Caco-2 (cell line): Measurements from ENCODE around the gene CENPF. TPM values are rescaled to one million over a fixed set of nuclear protein-coding genes. Genes with fewer than 3 reads are reported as not detected.
"Not testable (repeated sequence)": the region's sequence is repeated elsewhere in the genome, so short reads cannot be mapped to it uniquely, and the experiment has no call there.

ENCODE experiments used
- BruUV-seq: library from RNA; stranded (reverse); fragments of 400-500 nt; replicated peaks from 2 replicates; lab custom pipeline; 2021; lab: Mats Ljungman, UMichigan
- CTCF ChIA-PET: fragments of 300-600 bp; sonication (Branson Sonifier 250); formaldehyde crosslinking; loops from one replicate; lab custom pipeline; 2022; ENCODE audit warnings: antibody characterized with exemption; lab: Charles Lee
- POLR2A ChIA-PET: fragments of 300-600 bp; sonication (Branson Sonifier 250); formaldehyde crosslinking; loops from one replicate; lab custom pipeline; 2022; ENCODE audit warnings: antibody characterized with exemption; lab: Charles Lee
- DNase-seq, 2 experiments: peaks; one replicate each; pipeline versions ENCODE4 v3.0.0 to v3.0.0-alpha.2; 2020 to 2022
- H3K27me3 ChIP-seq: replicated peaks from 2 replicates; pipeline ENCODE4 v1.6.0; 2011; ENCODE audit warnings: low read length; ENCODE audit not compliant: control insufficient read depth, insufficient read depth
- H3K36me3 ChIP-seq: 2 replicates; pipeline ENCODE4 v1.5.1; 2011; ENCODE audit warnings: low read length; ENCODE audit not compliant: control insufficient read depth, insufficient read depth
- H3K4me1 ChIP-seq: fragments of 250-450 bp; sonication (Bioruptor Pico); 2 replicates; pipeline ENCODE4 v1.5.1; 2020; ENCODE audit warnings: mild to moderate bottlenecking
- H3K4me3 ChIP-seq: 2 replicates; pipeline ENCODE4 v1.5.1; 2011; ENCODE audit warnings: low read depth, mild to moderate bottlenecking, control low read depth, low read length
- H3K9me3 ChIP-seq: fragments of 250-450 bp; sonication (Bioruptor Pico); 2 replicates; pipeline ENCODE4 v1.5.1; 2020; ENCODE audit warnings: mild to moderate bottlenecking, moderate library complexity
- H3K27ac Mint-ChIP-seq: one replicate; pipeline ENCODE4 v1.8.0; 2022; ENCODE audit warnings: mixed read lengths; ENCODE audit not compliant: unreplicated experiment
- H3K27me3 Mint-ChIP-seq: one replicate; pipeline ENCODE4 v1.8.0; 2022; ENCODE audit warnings: mixed read lengths; ENCODE audit not compliant: insufficient read depth, unreplicated experiment
- H3K36me3 Mint-ChIP-seq: one replicate; pipeline ENCODE4 v1.8.0; 2022; ENCODE audit warnings: mild to moderate bottlenecking, mixed read lengths; ENCODE audit not compliant: insufficient read depth, unreplicated experiment
- H3K4me1 Mint-ChIP-seq: one replicate; pipeline ENCODE4 v1.8.0; 2022; ENCODE audit warnings: low read depth, mixed read lengths; ENCODE audit not compliant: unreplicated experiment
- H3K4me3 Mint-ChIP-seq: one replicate; pipeline ENCODE4 v1.8.0; 2022; ENCODE audit warnings: mild to moderate bottlenecking, moderate library complexity, mixed read lengths; ENCODE audit not compliant: unreplicated experiment
- H3K9me3 Mint-ChIP-seq: one replicate; pipeline ENCODE4 v1.8.0; 2022; ENCODE audit warnings: mixed read lengths; ENCODE audit not compliant: unreplicated experiment
- intact Hi-C: fragments of 100-400 bp; cut with micrococcal nuclease; formaldehyde crosslinking; loops from one replicate; pipeline ENCODE4 v1.10.0; 2022; ENCODE audit not compliant: unreplicated experiment
- total RNA-seq: library from RNA; stranded (reverse); gene quantifications from 2 replicates; pipeline ENCODE4 v1.2.3, GENCODE V29; 2022
- TF ChIP-seq, protein P1 (sequence below), 2 experiments: fragments of 200-600 bp in 1 of 2; IDR thresholded peaks; 1 replicate in 1 of 2; 2 replicates in 1 of 2; pipeline versions ENCODE4 v1.5.1 to v1.8.0; 2011 to 2022; ENCODE audit warnings: antibody characterized with exemption in 1 of 2, control low read depth in 1 of 2, inconsistent platforms in 1 of 2, low read depth in 1 of 2, low read length in 1 of 2, mild to moderate bottlenecking in 1 of 2, moderate library complexity in 1 of 2; ENCODE audit not compliant: insufficient read depth in 1 of 2, severe bottlenecking in 1 of 2, unreplicated experiment in 1 of 2

CENPF gene
- total RNA-seq, 1 experiment from 2014 or later: 145 TPM

GRCh38 chr1:214574598-214575411, 28.2 kb upstream of the CENPF start:
- no TSS peak for BruUV-seq
- H3K9me3 Mint-ChIP-seq: peaks cover 13% of the 10 kb centered on the region
- no peaks in the 10 kb centered on the region for H3K4me1 ChIP-seq
- no peak overlapping the region for H3K4me3 ChIP-seq
- TF ChIP-seq, protein P1, sequence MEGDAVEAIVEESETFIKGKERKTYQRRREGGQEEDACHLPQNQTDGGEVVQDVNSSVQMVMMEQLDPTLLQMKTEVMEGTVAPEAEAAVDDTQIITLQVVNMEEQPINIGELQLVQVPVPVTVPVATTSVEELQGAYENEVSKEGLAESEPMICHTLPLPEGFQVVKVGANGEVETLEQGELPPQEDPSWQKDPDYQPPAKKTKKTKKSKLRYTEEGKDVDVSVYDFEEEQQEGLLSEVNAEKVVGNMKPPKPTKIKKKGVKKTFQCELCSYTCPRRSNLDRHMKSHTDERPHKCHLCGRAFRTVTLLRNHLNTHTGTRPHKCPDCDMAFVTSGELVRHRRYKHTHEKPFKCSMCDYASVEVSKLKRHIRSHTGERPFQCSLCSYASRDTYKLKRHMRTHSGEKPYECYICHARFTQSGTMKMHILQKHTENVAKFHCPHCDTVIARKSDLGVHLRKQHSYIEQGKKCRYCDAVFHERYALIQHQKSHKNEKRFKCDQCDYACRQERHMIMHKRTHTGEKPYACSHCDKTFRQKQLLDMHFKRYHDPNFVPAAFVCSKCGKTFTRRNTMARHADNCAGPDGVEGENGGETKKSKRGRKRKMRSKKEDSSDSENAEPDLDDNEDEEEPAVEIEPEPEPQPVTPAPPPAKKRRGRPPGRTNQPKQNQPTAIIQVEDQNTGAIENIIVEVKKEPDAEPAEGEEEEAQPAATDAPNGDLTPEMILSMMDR (IDR thresholded peaks at IDR 0.05; ENCODE audit: insufficient read depth in 1 of 2, low read depth in 1 of 2, low read length in 1 of 2, severe bottlenecking in 1 of 2, unreplicated experiment in 1 of 2): no peak
- H3K4me1 Mint-ChIP-seq: peaks cover 6% of the 10 kb centered on the region
- no peaks in the 10 kb centered on the region for H3K36me3 ChIP-seq
- H3K4me3 Mint-ChIP-seq: no peak overlapping the region
- peaks cover 6% of the 10 kb centered on the region for H3K36me3 Mint-ChIP-seq
- intact Hi-C loops: no loop called here
- peaks cover 14% of the 10 kb centered on the region for H3K9me3 ChIP-seq
- no peak overlapping the region for H3K27ac Mint-ChIP-seq
- DNase-seq: no peak
- H3K27me3 ChIP-seq: no peaks in the 10 kb centered on the region
- no peaks in the 10 kb centered on the region for H3K27me3 Mint-ChIP-seq
- ChIA-PET CTCF (no interaction called here), POLR2A (no interaction called here)

DNA sequence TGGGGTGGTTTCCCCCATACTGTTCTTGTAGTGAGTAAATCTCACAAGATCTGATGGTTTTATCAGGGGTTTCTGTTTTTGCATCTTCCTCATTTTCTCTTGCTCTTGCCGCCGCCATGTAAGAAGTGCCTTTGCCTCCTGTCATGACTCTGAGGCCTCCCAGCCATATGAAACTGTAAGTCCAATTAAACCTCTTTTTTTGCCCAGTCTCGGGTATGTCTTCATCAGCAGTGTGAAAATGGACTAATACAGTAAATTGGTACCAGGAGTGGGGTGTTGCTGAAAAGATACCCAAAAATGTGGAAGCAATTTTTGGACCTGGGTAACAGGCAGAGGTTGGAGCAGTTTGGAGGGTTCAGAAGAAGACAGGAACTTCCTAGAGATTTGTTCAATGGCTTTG, 26.9 kb upstream of the CENPF start:
- H3K4me3 Mint-ChIP-seq, H3K27me3 Mint-ChIP-seq, DNase-seq, H3K4me3 ChIP-seq, H3K27ac Mint-ChIP-seq, CTCF ChIA-PET, H3K36me3 ChIP-seq, intact Hi-C loops, POLR2A ChIA-PET, H3K36me3 Mint-ChIP-seq, H3K4me1 ChIP-seq, BruUV-seq, H3K4me1 Mint-ChIP-seq, H3K27me3 ChIP-seq: not testable (repeated sequence)
- peaks cover 14% of the 10 kb centered on the region for H3K9me3 ChIP-seq
- peaks cover 13% of the 10 kb centered on the region for H3K9me3 Mint-ChIP-seq

GRCh38 chr1:214579183-214579582, 23.8 kb upstream of the CENPF start:
- Mint-ChIP-seq H3K27me3 (no peaks in the 10 kb centered on the region), H3K4me1 (peaks cover 7% of the 10 kb centered on the region), H3K36me3 (peaks cover 6% of the 10 kb centered on the region), H3K4me3 (no peak overlapping the region), H3K9me3 (peaks cover 13% of the 10 kb centered on the region), H3K27ac (no peak overlapping the region)
- DNase-seq: no peak
- BruUV-seq: no TSS peak
- TF ChIP-seq, protein P1 (IDR thresholded peaks at IDR 0.05; ENCODE audit: insufficient read depth in 1 of 2, low read depth in 1 of 2, low read length in 1 of 2, severe bottlenecking in 1 of 2, unreplicated experiment in 1 of 2): no peak
- CTCF ChIA-PET: no interaction called here
- POLR2A ChIA-PET: no interaction called here
- no peaks in the 10 kb centered on the region for H3K27me3 ChIP-seq
- intact Hi-C loops: no loop called here
- no peaks in the 10 kb centered on the region for H3K36me3 ChIP-seq
- H3K4me3 ChIP-seq: no peak overlapping the region
- H3K4me1 ChIP-seq: no peaks in the 10 kb centered on the region; the same call in 1 of the 2 replicates
- H3K9me3 ChIP-seq: peaks cover 14% of the 10 kb centered on the region
